ENCODE results near the gene FBN3. TPM values are rescaled to one million over a fixed set of nuclear protein-coding genes. Genes with fewer than 3 reads are reported as not detected.

FBN3 gene
- polyA plus RNA-seq, 1 donor from 2014 or later: 52.7 TPM

DNA sequence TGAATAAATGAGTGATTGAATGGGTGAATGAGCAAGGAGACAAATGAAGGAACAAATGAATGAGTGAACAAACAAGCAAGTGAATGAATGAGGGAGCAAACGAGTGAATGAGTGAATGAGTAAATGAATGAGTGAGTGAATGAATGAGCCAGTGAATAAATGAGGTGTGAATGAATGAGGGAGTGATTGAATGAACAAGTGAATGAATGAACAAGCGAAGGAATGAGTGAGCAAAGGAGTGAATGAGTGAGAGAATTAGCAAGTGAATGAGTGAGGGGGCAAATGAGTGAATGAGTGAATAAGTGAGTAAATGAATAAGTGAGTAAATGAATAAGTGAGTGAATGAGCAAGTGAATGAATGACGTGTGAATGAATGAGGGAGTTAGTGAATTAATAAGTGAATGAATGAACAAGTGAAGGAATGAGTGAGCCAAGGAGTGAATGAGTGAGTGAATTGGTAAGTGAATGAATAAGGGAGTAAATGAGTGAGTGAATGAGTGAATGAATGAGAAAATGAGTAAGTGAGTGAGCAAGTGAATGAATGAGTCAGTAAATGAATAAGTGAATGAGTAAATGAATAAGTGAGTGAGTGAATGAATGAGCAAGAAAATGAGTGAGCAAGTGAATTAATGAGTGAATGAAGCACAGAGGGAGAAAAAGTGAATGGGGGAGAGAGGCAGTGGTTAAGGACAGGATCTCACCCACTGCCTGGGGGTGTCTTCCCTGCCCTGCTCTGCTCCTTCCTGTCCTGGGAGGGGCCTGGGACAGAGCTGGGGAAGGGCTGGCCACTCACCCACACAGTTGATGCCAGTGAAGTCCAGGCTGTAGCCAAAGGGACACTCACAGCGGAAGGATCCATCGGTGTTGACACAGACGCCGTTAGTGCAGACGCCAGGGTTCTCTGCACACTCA lies 60.4 kb downstream of the FBN3 start:
- H3K27ac ChIP-seq (ENCODE audit: low read length): no peak overlapping the region
- H3K9me3 ChIP-seq (ENCODE audit: low read length): peaks cover 4% of the 10 kb centered on the region
- H3K4me2 ChIP-seq (ENCODE audit: low read length): no peak overlapping the region
- H4K20me1 ChIP-seq (ENCODE audit: insufficient read depth): no peaks in the 10 kb centered on the region
- no peak overlapping the region for H3K9ac ChIP-seq (ENCODE audit: low read length)
- H3K27me3 ChIP-seq (ENCODE audit: insufficient read depth, low read depth, low read length): no peaks in the 10 kb centered on the region
- no peak overlapping the region for H3K4me3 ChIP-seq (ENCODE audit: low read length)
- H3K79me2 ChIP-seq (replicated peaks; ENCODE audit: insufficient read depth, low read length): no peaks in the 10 kb centered on the region
- TF ChIP-seq RAD21 (conservative IDR thresholded peaks at IDR 0.05) (no peak), EZH2 (IDR thresholded peaks at IDR 0.05; ENCODE audit: borderline replicate concordance, insufficient read depth, low read length, poor library complexity, severe bottlenecking) (no peak), MXI1 (conservative IDR thresholded peaks at IDR 0.05; ENCODE audit: poor library complexity, severe bottlenecking) (no peak), POLR2AphosphoS5 (IDR thresholded peaks at IDR 0.05) (no peak), SMC3 (conservative IDR thresholded peaks at IDR 0.05; ENCODE audit: poor library complexity) (no peak), TAF1 (IDR thresholded peaks at IDR 0.05; ENCODE audit: low read depth) (no peak), EP300 (conservative IDR thresholded peaks at IDR 0.05; ENCODE audit: poor library complexity, severe bottlenecking) (no peak)
- TF ChIP-seq, protein P1, sequence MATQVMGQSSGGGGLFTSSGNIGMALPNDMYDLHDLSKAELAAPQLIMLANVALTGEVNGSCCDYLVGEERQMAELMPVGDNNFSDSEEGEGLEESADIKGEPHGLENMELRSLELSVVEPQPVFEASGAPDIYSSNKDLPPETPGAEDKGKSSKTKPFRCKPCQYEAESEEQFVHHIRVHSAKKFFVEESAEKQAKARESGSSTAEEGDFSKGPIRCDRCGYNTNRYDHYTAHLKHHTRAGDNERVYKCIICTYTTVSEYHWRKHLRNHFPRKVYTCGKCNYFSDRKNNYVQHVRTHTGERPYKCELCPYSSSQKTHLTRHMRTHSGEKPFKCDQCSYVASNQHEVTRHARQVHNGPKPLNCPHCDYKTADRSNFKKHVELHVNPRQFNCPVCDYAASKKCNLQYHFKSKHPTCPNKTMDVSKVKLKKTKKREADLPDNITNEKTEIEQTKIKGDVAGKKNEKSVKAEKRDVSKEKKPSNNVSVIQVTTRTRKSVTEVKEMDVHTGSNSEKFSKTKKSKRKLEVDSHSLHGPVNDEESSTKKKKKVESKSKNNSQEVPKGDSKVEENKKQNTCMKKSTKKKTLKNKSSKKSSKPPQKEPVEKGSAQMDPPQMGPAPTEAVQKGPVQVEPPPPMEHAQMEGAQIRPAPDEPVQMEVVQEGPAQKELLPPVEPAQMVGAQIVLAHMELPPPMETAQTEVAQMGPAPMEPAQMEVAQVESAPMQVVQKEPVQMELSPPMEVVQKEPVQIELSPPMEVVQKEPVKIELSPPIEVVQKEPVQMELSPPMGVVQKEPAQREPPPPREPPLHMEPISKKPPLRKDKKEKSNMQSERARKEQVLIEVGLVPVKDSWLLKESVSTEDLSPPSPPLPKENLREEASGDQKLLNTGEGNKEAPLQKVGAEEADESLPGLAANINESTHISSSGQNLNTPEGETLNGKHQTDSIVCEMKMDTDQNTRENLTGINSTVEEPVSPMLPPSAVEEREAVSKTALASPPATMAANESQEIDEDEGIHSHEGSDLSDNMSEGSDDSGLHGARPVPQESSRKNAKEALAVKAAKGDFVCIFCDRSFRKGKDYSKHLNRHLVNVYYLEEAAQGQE (IDR thresholded peaks at IDR 0.05; ENCODE audit: borderline replicate concordance): no peak
- TF ChIP-seq, protein P2, sequence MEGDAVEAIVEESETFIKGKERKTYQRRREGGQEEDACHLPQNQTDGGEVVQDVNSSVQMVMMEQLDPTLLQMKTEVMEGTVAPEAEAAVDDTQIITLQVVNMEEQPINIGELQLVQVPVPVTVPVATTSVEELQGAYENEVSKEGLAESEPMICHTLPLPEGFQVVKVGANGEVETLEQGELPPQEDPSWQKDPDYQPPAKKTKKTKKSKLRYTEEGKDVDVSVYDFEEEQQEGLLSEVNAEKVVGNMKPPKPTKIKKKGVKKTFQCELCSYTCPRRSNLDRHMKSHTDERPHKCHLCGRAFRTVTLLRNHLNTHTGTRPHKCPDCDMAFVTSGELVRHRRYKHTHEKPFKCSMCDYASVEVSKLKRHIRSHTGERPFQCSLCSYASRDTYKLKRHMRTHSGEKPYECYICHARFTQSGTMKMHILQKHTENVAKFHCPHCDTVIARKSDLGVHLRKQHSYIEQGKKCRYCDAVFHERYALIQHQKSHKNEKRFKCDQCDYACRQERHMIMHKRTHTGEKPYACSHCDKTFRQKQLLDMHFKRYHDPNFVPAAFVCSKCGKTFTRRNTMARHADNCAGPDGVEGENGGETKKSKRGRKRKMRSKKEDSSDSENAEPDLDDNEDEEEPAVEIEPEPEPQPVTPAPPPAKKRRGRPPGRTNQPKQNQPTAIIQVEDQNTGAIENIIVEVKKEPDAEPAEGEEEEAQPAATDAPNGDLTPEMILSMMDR (IDR thresholded peaks at IDR 0.05; ENCODE audit: poor library complexity, severe bottlenecking): no peak
- H3K36me3 ChIP-seq (ENCODE audit: insufficient read depth, low read length): peaks cover 19% of the 10 kb centered on the region
- H3F3A ChIP-seq (ENCODE audit: insufficient read depth, low read length, poor library complexity, severe bottlenecking): no peaks in the 10 kb centered on the region
- no peaks in the 10 kb centered on the region for H3K9me2 ChIP-seq (ENCODE audit: insufficient read depth, low read length)
- H2AFZ ChIP-seq (ENCODE audit: low read depth, low read length): no peak overlapping the region

GRCh38 chr19:8087876-8088275 lies 61.5 kb downstream of the FBN3 start:
- Histone ChIP-seq H3K36me3 (ENCODE audit: insufficient read depth, low read length) (peaks cover 15% of the 10 kb centered on the region), H4K20me1 (ENCODE audit: insufficient read depth) (no peaks in the 10 kb centered on the region)

More at GRCh38 chr19:8087876-8088275, 61.5 kb downstream of the FBN3 start:
- Histone ChIP-seq H3F3A (ENCODE audit: insufficient read depth, low read length, poor library complexity, severe bottlenecking) (no peaks in the 10 kb centered on the region), H3K9me3 (ENCODE audit: low read length) (no peaks in the 10 kb centered on the region), H3K9ac (ENCODE audit: low read length) (no peak overlapping the region), H3K4me3 (ENCODE audit: low read length) (no peak overlapping the region), H3K27me3 (ENCODE audit: insufficient read depth, low read depth, low read length) (no peaks in the 10 kb centered on the region), H3K9me2 (ENCODE audit: insufficient read depth, low read length) (no peaks in the 10 kb centered on the region), H2AFZ (ENCODE audit: low read depth, low read length) (no peak overlapping the region), H3K27ac (ENCODE audit: low read length) (no peak overlapping the region), H3K79me2 (replicated peaks; ENCODE audit: insufficient read depth, low read length) (no peaks in the 10 kb centered on the region), H3K4me2 (ENCODE audit: low read length) (no peak overlapping the region)
- TF ChIP-seq TAF1 (IDR thresholded peaks at IDR 0.05; ENCODE audit: low read depth): no peak
- TF ChIP-seq MXI1 (conservative IDR thresholded peaks at IDR 0.05; ENCODE audit: poor library complexity, severe bottlenecking): no peak
- TF ChIP-seq SMC3 (conservative IDR thresholded peaks at IDR 0.05; ENCODE audit: poor library complexity): no peak
- no peak for TF ChIP-seq POLR2AphosphoS5 (IDR thresholded peaks at IDR 0.05)

All from neural cell (in vitro differentiated cells).